ENCODE measurements around the gene PGM1. TPM values are rescaled to one million over a fixed set of nuclear protein-coding genes. Genes with fewer than 3 reads are reported as not detected.

The PGM1 gene
- total and polyA plus RNA-seq, 2 donors (not counting 3 experiments of a cell fraction or from before 2014, with no cell fraction given), result 9.3 to 21.0 TPM

- dilution Hi-C loops (cut with MboI; ENCODE audit: extremely low pct_ligation_motif_present, low sequenced_read_pairs), result no loop called here
- DNase-seq (ENCODE audit: low read depth, low spot score) (no peak), FAIRE-seq (no peak)
- Histone ChIP-seq H4K20me1 (replicated peaks; ENCODE audit: control insufficient read depth, extremely low read depth, insufficient read depth, low read length) (no peaks in the 10 kb centered on the region), H3K36me3 (ENCODE audit: control insufficient read depth in 2 of 2, extremely low read depth in 1 of 2, insufficient read depth in 2 of 2, low read length in 2 of 2) (no peaks in the 10 kb centered on the region), H3K4me2 (ENCODE audit: insufficient read depth, low read length) (no peak overlapping the region), H3K27me3 (ENCODE audit: control insufficient read depth in 2 of 2, insufficient read depth in 2 of 2, low read length in 2 of 2) (no peaks in the 10 kb centered on the region), H3K4me3 (replicated peaks in 1 of 3; ENCODE audit: insufficient read depth in 1 of 3, low read depth in 1 of 3, low read length in 3 of 3) (no peak overlapping the region), H3K9me1 (replicated peaks; ENCODE audit: control insufficient read depth, extremely low read depth, insufficient read depth, low read length) (no peaks in the 10 kb centered on the region), H3K27ac (ENCODE audit: insufficient read depth, low read depth, low read length) (no peak overlapping the region), H2AFZ (ENCODE audit: low read depth, low read length) (no peak overlapping the region), H3K9ac (replicated peaks; ENCODE audit: extremely low read depth, insufficient read depth, low read length) (no peak overlapping the region), H3K79me2 (ENCODE audit: control insufficient read depth, insufficient read depth, low read length) (no peaks in the 10 kb centered on the region), H3K4me1 (ENCODE audit: control insufficient read depth, extremely low read depth, insufficient read depth, low read length) (no peaks in the 10 kb centered on the region), H3K9me3 (replicated peaks; ENCODE audit: control insufficient read depth, insufficient read depth, low read length) (no peaks in the 10 kb centered on the region)
- ChIA-PET CTCF (interaction anchor here (1.1 to 3.8 kb wide), 2 partner anchors 18 to 688 kb away, joined by 5 to 68 read pairs; no protein-coding TSS in a partner anchor), POLR2A (no interaction called here)
- BruUV-seq (replicated peaks), result no TSS peak
- intact Hi-C loops (cut with micrococcal nuclease), result loop anchor here (10.0 kb wide), 1 partner anchor 555 kb away; no protein-coding TSS in a partner anchor
- no peak for TF ChIP-seq CTCF (IDR thresholded peaks at IDR 0.05; ENCODE audit: extremely low read depth in 1 of 2, insufficient read depth in 1 of 2, low read depth in 1 of 2, low read length in 2 of 2)
- no peak for TF ChIP-seq MAX (IDR thresholded peaks at IDR 0.05; ENCODE audit: insufficient read depth, insufficient read length)
- TF ChIP-seq MYC (IDR thresholded peaks at IDR 0.05; ENCODE audit: low read depth, low read length), result no peak
- no peak for TF ChIP-seq GATA2 (IDR thresholded peaks at IDR 0.05; ENCODE audit: insufficient read depth, insufficient read length, low read depth, low read length)
- TF ChIP-seq FOS (IDR thresholded peaks at IDR 0.05; ENCODE audit: borderline replicate concordance, insufficient read depth, low read length), result no peak
- no peak for TF ChIP-seq EZH2 (IDR thresholded peaks at IDR 0.05; ENCODE audit: borderline replicate concordance, low read depth, low read length, severe bottlenecking)
- TF ChIP-seq POLR2AphosphoS5 (IDR thresholded peaks at IDR 0.05; ENCODE audit: insufficient read depth, low read depth, low read length), result no peak
- TF ChIP-seq JUN (IDR thresholded peaks at IDR 0.05; ENCODE audit: borderline replicate concordance, insufficient read depth, insufficient read length, low read depth), result no peak
- TF ChIP-seq POLR2A (IDR thresholded peaks at IDR 0.05; ENCODE audit: low read depth, low read length), result no peak
These were observed 33.9 kb upstream of the PGM1 start for GRCh38 chr1:63559357-63559756.

Data from endothelial cell of umbilical vein (primary cell).